Esophagus squamous epithelium (tissue), 4 donors: Measurements from ENCODE around the gene AIFM2.

Experiments
- POLR2A ChIP-seq, 4 donors: fragments of 450-650 bp; IDR thresholded peaks; one replicate each; pipeline ENCODE4 v1.6.1; 2017; ENCODE audit warnings: antibody characterized with exemption in 4 of 4, mild to moderate bottlenecking in 4 of 4, moderate library complexity in 3 of 4
- TF ChIP-seq, protein P1 (sequence below), 6 experiments: fragments of 450-650 bp in 4 of 6; fragments of 200-600 bp in 2 of 6; sonication (generic) in 2 of 6; IDR thresholded peaks; one replicate each; pipeline ENCODE4 v1.5.1; 2016 to 2019; ENCODE audit warnings: antibody characterized with exemption in 6 of 6, mild to moderate bottlenecking in 4 of 6, moderate library complexity in 4 of 6

DNA sequence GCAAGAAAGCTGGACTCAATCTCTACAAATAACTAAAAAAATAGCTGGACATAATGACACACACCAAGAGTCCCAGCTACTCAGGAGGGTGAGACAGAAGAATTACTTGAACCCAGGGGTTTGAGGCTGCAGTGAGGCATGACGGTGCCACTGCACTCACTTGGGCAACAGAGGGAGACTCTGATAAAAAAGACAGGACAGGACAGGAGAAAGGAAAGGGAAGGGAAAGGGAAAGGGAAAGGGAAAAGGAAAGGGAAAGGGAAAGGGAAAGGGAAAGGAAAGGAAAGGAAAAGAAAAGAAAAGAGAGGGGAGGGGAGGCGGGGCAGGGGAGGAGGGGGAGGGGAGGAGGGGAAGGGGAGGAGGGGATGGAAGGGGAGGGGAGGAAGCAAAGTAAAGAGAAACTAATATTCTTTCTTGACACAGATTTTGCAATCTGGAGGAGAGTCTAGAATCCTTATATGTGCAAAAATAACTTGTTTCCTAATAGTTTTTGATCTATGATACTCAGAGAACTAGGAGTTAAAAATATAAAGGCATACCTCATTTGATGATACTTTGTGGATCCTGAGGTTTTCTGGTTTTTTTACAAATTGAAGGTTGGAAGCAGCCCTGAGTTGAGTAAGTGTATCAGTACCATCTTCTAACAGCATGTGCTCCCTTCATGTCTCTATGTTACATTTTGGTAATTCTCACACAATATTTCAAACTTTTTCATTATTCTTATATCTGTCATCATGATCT is 29.7 kb upstream of the AIFM2 start:
- TF ChIP-seq, protein P1, sequence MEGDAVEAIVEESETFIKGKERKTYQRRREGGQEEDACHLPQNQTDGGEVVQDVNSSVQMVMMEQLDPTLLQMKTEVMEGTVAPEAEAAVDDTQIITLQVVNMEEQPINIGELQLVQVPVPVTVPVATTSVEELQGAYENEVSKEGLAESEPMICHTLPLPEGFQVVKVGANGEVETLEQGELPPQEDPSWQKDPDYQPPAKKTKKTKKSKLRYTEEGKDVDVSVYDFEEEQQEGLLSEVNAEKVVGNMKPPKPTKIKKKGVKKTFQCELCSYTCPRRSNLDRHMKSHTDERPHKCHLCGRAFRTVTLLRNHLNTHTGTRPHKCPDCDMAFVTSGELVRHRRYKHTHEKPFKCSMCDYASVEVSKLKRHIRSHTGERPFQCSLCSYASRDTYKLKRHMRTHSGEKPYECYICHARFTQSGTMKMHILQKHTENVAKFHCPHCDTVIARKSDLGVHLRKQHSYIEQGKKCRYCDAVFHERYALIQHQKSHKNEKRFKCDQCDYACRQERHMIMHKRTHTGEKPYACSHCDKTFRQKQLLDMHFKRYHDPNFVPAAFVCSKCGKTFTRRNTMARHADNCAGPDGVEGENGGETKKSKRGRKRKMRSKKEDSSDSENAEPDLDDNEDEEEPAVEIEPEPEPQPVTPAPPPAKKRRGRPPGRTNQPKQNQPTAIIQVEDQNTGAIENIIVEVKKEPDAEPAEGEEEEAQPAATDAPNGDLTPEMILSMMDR (IDR thresholded peaks at IDR 0.05): no peak
- TF ChIP-seq POLR2A (IDR thresholded peaks at IDR 0.05): no peak
